Stimulated activated naive CD4-positive, alpha-beta T cell (primary cell): ENCODE data around the gene ART5.
"Not testable (repeated sequence)": the region's sequence is repeated elsewhere in the genome, so short reads cannot be mapped to it uniquely, and the experiment has no call there.

Experiments
- DNase-seq, 6 experiments: peaks; one replicate each; lab custom pipeline; 2025; lab: John Stamatoyannopoulos, UW

Gene ART5

GRCh38 chr11:3657331-3657730 is 15.5 kb upstream of the ART5 start:
- DNase-seq, result not testable (repeated sequence)

- DNase-seq, result no peak
These were observed 13.8 kb upstream of the ART5 start for GRCh38 chr11:3655547-3655946.

DNA sequence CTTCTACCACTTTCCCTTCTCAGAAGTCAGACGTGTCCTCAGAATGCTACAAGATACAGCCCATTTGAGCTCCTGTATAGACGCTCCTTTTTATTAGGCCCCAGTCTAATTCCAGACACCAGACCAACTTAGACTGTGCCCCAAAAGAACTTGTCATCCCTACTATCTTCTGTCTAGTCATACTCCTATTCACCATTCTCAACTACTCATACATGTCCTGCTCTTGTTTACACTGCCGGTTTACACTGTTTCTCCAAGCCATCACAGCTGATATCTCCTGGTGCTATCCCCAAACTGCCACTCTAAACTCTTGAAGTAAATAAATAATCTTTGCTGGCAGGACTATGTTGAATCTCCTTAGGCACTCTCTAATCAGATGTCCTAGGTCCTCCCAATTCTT is 10.7 kb upstream of the ART5 start:
- DNase-seq, result not testable (repeated sequence)

- not testable (repeated sequence) for DNase-seq
These were observed 7.6 kb upstream of the ART5 start for GRCh38 chr11:3649374-3649773.

- DNase-seq, result not testable (repeated sequence)
These were observed 7.1 kb upstream of the ART5 start for GRCh38 chr11:3648843-3649242.

- DNase-seq, result no peak
These were observed 3.8 kb upstream of the ART5 start for GRCh38 chr11:3645552-3645951.

DNA sequence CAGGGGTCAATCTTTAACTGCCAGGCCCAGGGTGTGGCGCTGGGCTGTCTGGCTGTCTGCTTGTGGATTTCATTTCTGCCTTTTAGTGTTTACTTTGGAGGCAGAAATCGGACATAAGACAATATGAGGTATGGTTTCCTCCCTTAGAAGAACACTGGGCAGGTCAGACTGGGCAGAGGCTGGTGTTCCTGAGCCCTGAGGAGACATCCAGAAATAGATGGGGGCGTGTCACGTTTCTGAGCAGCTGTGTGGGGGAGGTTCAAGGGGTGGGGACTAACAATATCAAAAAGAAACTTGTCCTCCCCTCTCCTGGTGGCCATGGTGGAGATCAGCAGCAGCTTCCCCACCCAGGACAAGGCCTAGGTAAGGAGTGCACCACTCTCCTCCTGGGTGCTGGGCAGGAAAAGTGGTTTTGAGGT is 3.0 kb upstream of the ART5 start, which contains the start of gene ART1:
ART1 (plus strand) TSS at position 312 of the 419 bp plus-strand sequence. CDS start 14,086 bp downstream, outside the sequence.
- DNase-seq, result no peak

GRCh38 chr11:3643102-3643546 is 1.3 kb upstream of the ART5 start:
- DNase-seq, result not testable (repeated sequence)

DNA sequence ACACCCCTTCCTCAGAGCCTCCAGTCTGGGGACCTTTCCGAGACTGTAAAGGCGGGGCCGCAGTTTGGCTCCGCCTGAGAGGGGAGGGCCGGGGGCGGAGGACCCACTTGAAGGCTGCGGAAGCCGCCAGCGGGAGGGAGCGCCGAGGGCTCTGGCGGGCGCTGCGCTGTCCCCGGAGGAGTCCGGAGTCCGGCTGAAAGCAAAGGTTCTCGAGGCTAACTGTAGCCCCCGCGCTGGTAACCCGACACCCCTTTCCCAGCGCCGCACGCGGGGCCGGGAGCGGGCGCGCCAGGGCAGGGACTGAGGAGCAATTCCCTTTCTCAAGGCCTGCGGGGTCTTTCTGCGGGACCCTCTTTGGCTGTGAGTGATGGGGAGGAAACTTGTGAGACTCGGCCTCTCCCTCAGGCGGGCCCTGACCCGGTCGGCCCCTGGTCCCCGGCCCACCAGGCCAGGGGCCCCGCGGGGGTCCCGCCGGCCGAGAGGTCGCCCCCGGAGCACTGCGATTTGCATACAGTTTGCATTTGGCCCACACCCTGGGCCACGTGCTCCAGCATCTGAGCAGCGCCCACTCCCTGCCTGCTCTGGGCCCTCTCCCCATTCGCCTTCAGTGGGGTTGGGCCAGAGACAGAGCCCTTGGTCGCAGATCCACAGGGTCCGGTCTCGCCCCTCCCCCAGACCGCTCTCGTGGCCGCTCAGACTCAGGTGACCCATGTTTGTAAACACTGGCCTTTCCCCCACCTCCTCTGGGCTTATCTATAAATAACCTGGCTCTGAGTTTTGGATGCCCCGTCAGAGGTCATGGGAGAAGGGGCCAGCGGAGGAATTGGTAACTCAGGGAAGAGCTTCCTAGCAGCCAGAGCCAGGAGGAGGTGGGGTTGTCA is 519 bp upstream of the ART5 start:
- DNase-seq, result peak; percentile 49 to 74 (median 64)

- DNase-seq, result no peak
These were observed 601 bp downstream of the ART5 start for GRCh38 chr11:3641191-3641590.

DNA sequence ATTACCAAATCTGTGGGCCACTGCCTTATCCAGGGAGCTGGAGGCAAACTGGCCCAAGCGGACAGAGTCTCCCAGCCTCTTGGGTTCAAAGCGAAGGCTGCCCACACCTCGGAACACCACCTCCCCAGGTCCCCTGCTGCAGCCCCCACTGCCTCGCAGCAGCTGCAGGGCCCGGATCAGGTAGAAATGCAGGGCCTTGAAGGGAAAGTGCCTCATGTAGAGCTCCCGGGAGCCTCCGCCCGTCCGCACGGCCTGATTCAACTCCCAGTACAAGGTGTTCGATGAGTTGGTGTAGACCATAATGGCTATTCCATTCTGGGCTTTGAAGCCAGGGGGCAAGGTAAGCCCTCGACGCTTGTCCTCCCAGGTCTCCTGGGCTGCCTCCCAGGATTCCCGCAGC is 2.0 kb downstream of the ART5 start:
- no peak for DNase-seq

DNA sequence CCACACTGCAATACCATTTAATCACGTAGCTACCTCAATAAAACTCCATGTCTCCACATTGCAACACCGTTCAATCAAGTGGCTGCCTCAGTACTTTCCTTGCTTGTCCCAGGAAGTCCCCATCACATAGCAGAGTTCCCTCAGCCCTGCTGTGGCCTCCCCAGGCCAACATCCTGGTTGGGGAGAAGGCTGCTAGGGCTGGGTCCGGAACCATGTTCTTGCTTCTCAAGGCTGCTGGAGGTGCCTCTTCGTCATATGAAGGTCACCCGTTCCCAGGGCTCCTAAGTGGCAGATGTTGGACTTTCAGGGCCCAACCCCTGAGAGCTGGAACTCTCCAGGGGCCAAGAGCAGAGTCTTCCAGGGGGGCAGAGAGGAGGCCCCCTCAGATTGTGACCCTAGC is 3.3 kb downstream of the ART5 start:
- no peak for DNase-seq

- DNase-seq, result no peak
These were observed 4.6 kb downstream of the ART5 start for GRCh38 chr11:3637201-3637600.

GRCh38 chr11:3635641-3636375 is 6.0 kb downstream of the ART5 start:
- DNase-seq, result no peak

DNA sequence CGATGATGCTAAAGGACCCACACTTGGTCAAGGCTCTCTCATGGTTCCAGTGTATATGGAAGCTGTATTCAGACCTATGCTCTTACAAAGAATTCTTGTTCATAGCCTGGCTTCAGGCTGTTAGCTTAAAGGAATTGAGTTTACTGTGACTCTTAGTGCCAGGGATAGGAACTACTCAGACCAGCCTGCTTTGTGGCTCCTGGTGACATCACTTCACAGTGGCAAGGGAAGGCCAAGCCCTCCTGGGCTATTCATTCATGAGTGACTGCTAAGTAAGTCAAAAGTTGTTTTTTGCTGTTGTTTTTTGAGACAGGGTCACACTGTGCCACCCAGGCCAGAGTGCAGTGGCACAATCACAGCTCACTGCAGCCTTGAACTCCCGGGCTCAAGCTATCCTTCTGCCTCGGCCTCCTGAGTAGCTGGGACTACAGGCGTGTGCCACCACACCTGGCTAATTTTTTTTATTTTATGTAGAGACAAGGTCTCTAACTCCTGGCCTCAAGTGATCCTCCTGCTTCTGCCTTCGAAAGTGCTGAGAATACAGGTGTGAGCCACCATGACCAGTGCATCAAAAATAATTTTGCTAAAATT is 9.6 kb downstream of the ART5 start:
- no peak for DNase-seq

GRCh38 chr11:3631331-3631730 is 10.5 kb downstream of the ART5 start:
- DNase-seq, result no peak

- no peak for DNase-seq
These were observed 14.5 kb downstream of the ART5 start for GRCh38 chr11:3627291-3627690.

- DNase-seq, result no peak
These were observed 15.4 kb downstream of the ART5 start for GRCh38 chr11:3626250-3626960.

- DNase-seq, result no peak
These were observed 17.9 kb downstream of the ART5 start for GRCh38 chr11:3623767-3624458.

DNA sequence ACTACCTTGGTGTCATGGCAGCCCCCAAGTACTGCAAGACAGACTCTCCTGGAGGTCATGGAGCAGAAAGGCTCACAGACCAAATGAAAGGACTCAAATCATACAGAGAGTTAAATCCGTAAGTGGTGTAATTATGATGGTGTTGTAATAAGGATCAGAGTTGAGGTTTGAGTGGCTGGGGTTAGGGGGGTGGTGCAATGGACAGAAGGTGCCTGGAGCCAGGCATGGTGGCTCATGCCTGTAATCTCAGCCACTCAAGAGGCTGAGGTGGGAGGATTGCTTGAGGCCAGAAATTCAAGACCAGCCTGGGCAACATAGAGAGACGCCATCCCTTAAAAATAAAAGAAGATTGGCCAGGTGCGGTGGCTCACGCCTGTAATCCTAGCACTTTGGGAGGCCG is 18.7 kb downstream of the ART5 start:
- no peak for DNase-seq

GRCh38 chr11:3622521-3622920 is 19.3 kb downstream of the ART5 start:
- no peak for DNase-seq
